GM12891 (cell line): ENCODE measurements around the gene CSMD2.

Experiments
- POLR2A ChIP-seq: IDR thresholded peaks from 2 replicates; pipeline ENCODE4 v1.6.1; 2011; ENCODE audit warnings: low read depth, low read length, control low read depth
- POLR2AphosphoS5 ChIP-seq: IDR thresholded peaks from 2 replicates; pipeline ENCODE4 v1.6.1; 2011; ENCODE audit warnings: low read depth, low read length, control low read depth
- POU2F2 ChIP-seq: IDR thresholded peaks from 2 replicates; pipeline ENCODE4 v1.6.1; 2011; ENCODE audit warnings: low read depth, mild to moderate bottlenecking, control low read depth, low read length, moderate library complexity
- TAF1 ChIP-seq: IDR thresholded peaks from 2 replicates; pipeline ENCODE4 v1.6.1; 2011; ENCODE audit warnings: low read depth, low read length, control low read depth

GRCh38 chr1:34199927-34200326 lies 34.9 kb upstream of the CSMD2 start:
- TF ChIP-seq TAF1: no peak
- no peak for TF ChIP-seq POLR2A
- TF ChIP-seq POLR2AphosphoS5: no peak
- no peak for TF ChIP-seq POU2F2
